Ovary (tissue), 3 donors: ENCODE measurements around the gene DAPK1.

Experiments
- POLR2A ChIP-seq: fragments of 450-650 bp; IDR thresholded peaks from one replicate; pipeline ENCODE4 v1.6.1; 2017; ENCODE audit warnings: antibody characterized with exemption, mild to moderate bottlenecking, moderate library complexity
- TF ChIP-seq, protein P1 (sequence below), 3 donors: fragments of 450-650 bp in 2 of 3; fragments of 200-600 bp in 1 of 3; IDR thresholded peaks; one replicate each; pipeline versions ENCODE4 v1.5.1 to v1.8.0; 2016 to 2022; ENCODE audit warnings: antibody characterized with exemption in 3 of 3, mild to moderate bottlenecking in 1 of 3
- donor health status: DM: no; HTN: no; CAD: no.

DNA sequence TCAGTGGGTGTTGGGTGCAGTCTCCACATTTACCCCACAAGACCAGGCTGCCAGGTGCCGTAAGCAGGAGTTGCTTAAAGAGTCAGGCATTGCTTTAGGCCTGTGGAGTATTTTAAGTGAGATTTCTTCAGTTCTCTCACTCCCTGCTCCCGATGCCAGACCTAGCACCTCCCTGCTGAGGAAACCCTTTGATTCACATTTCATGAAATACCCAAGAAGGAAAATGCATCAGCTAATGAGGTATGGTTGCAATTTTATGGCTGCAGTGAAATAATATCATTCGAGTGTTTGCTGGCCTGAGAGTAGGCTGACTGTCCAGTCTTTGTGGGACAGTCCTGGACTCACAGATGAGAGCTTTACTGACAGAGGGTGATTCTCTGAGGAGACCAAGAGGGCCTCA, 160.8 kb downstream of the DAPK1 start:
- TF ChIP-seq, protein P1, sequence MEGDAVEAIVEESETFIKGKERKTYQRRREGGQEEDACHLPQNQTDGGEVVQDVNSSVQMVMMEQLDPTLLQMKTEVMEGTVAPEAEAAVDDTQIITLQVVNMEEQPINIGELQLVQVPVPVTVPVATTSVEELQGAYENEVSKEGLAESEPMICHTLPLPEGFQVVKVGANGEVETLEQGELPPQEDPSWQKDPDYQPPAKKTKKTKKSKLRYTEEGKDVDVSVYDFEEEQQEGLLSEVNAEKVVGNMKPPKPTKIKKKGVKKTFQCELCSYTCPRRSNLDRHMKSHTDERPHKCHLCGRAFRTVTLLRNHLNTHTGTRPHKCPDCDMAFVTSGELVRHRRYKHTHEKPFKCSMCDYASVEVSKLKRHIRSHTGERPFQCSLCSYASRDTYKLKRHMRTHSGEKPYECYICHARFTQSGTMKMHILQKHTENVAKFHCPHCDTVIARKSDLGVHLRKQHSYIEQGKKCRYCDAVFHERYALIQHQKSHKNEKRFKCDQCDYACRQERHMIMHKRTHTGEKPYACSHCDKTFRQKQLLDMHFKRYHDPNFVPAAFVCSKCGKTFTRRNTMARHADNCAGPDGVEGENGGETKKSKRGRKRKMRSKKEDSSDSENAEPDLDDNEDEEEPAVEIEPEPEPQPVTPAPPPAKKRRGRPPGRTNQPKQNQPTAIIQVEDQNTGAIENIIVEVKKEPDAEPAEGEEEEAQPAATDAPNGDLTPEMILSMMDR (IDR thresholded peaks at IDR 0.05): no peak
- no peak for TF ChIP-seq POLR2A
